Adrenal gland (tissue), 12 donors: Measurements from ENCODE around the gene ZNF469. TPM values are rescaled to one million over a fixed set of nuclear protein-coding genes. Genes with fewer than 3 reads are reported as not detected.

Experiments used
- DNase-seq, 7 donors: peaks; one replicate each; pipeline ENCODE4 v3.0.0-alpha.2; 2019 to 2020
- H3K27ac ChIP-seq, 5 donors: fragments of 200-600 bp; sonication (generic) in 4 of 5; 1 replicate in 3 of 5; 2 replicates in 2 of 5; pipeline versions ENCODE4 v1.5.1 to v1.8.0; 2016 to 2020; ENCODE audit warnings: mild to moderate bottlenecking in 1 of 5
- H3K27me3 ChIP-seq: fragments of 200-600 bp; 2 replicates; pipeline ENCODE4 v1.8.0; 2021
- H3K36me3 ChIP-seq, 2 donors: fragments of 200-600 bp; replicated peaks in 1 of 2; 1 replicate in 1 of 2; 2 replicates in 1 of 2; pipeline versions ENCODE4 v1.5.1 to v1.8.0; 2018 to 2022
- H3K4me1 ChIP-seq, 2 donors: fragments of 200-600 bp; replicated peaks in 1 of 2; 1 replicate in 1 of 2; 2 replicates in 1 of 2; pipeline versions ENCODE4 v1.5.1 to v1.8.0; 2018 to 2021
- H3K4me3 ChIP-seq, 4 donors: fragments of 200-600 bp; sonication (generic) in 3 of 4; one replicate each; pipeline ENCODE4 v1.5.1; 2016 to 2018
- H3K9me3 ChIP-seq, 3 donors: fragments of 200-600 bp; sonication (generic) in 1 of 3; replicated peaks in 1 of 3; 1 replicate in 2 of 3; 2 replicates in 1 of 3; pipeline versions ENCODE4 v1.5.1 to v1.8.0; 2016 to 2021
- POLR2A ChIP-seq, 2 donors: fragments of 450-650 bp; IDR thresholded peaks; one replicate each; pipeline ENCODE4 v1.6.1; 2017; ENCODE audit warnings: antibody characterized with exemption in 2 of 2, mild to moderate bottlenecking in 2 of 2, moderate library complexity in 1 of 2
- WGBS, 4 donors: extraction: QIAGEN DNeasy Blood & Tissue Kit in 2 of 4; methylation state at CpG; one replicate each; pipeline versions ENCODE4 v1.1.5 to v1.1.7; 2013 to 2017; 5-methylcytosine and 5-hydroxymethylcytosine counted together
- intact Hi-C, 2 donors: fragments of 100-400 bp; cut with DNase I; formaldehyde crosslinking; loops; one replicate each; pipeline versions ENCODE4 v1.14.1 to v1.15.0; 2022 to 2023
- polyA plus RNA-seq, 3 donors: library from polyadenylated mRNA; stranded (reverse); fragments of 200-250 nt in 2 of 3; fragments of 350-450 nt in 1 of 3; fragmentation: Illumina TruSeq in 1 of 3; extraction: RNeasy Lipid Tissue Mini Kit (QIAGEN cat#74804) in 1 of 3; gene quantifications; one replicate each; pipeline ENCODE4 v1.2.3, GENCODE V29; 2013 to 2014
- total RNA-seq, 9 donors: library from RNA; depleted of rRNA in 4 of 9; stranded (reverse); fragments of >200 nt in 4 of 9; fragments of 120-200 nt in 1 of 9; fragmentation: NEBNext Ultra II Directional in 1 of 9; extraction: Animal tissue kit (Norgen Biotek cat#: 25700) in 1 of 9; gene quantifications; one replicate each; pipeline versions ENCODE4 v1.1.0 to v1.2.4, GENCODE V29; 2013 to 2023
- TF ChIP-seq, protein P1 (sequence below), 6 experiments: fragments of 450-650 bp in 4 of 6; fragments of 200-600 bp in 2 of 6; sonication (generic) in 1 of 6; IDR thresholded peaks; 1 replicate in 5 of 6; 2 replicates in 1 of 6; pipeline versions ENCODE4 v1.5.1 to v1.8.0; 2016 to 2021; ENCODE audit warnings: antibody characterized with exemption in 6 of 6, mild to moderate bottlenecking in 2 of 6, moderate library complexity in 1 of 6
- donor health status: healthy with polysubstance abuse.
- donor health status: Bipolar disorder and iron deficiency.
- donor health status: DM: yes; HTN: yes; CAD: no.
- donor health status: DM: no; HTN: no; CAD: no.
- donor health status: DM: no; HTN: no; CAD: no.
- donor health status: DM: yes; HTN: yes; CAD: no.

The ZNF469 gene
- total and polyA plus RNA-seq, 12 donors, result 0.18 to 5.7 (median 1.9) TPM

DNA sequence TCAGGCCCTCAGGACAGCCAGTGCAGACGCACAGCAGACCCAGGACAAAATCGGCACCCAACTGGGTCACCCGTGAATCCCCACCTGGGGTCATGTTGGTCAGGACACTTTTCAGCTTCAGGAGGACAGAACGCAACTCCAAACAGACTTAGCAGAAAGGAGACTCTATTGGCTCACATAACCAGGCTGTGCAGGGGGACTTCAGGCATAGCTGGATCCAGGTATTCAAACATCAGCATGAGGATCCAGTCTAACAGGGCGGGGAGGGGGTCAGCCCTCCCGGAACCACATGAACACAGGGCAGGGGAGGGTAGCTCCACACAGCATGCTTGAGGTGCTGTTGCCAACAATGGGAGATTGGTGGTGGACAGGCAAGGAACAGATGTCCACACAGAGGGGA is 22.0 kb downstream of the ZNF469 start:
- Histone ChIP-seq H3K4me1 (no peaks in the 10 kb centered on the region), H3K9me3 (no peaks in the 10 kb centered on the region), H3K36me3 (no peaks in the 10 kb centered on the region), H3K4me3 (no peak overlapping the region), H3K27ac (no peak overlapping the region), H3K27me3 (no peaks in the 10 kb centered on the region)
- no peak for DNase-seq
- TF ChIP-seq, protein P1, sequence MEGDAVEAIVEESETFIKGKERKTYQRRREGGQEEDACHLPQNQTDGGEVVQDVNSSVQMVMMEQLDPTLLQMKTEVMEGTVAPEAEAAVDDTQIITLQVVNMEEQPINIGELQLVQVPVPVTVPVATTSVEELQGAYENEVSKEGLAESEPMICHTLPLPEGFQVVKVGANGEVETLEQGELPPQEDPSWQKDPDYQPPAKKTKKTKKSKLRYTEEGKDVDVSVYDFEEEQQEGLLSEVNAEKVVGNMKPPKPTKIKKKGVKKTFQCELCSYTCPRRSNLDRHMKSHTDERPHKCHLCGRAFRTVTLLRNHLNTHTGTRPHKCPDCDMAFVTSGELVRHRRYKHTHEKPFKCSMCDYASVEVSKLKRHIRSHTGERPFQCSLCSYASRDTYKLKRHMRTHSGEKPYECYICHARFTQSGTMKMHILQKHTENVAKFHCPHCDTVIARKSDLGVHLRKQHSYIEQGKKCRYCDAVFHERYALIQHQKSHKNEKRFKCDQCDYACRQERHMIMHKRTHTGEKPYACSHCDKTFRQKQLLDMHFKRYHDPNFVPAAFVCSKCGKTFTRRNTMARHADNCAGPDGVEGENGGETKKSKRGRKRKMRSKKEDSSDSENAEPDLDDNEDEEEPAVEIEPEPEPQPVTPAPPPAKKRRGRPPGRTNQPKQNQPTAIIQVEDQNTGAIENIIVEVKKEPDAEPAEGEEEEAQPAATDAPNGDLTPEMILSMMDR (IDR thresholded peaks at IDR 0.05), result no peak
- TF ChIP-seq POLR2A (IDR thresholded peaks at IDR 0.05), result no peak
- intact Hi-C loops, result no loop called here
- 80 to 90% (median 88%) methylated on average over 4 to 6 of the region's 6 CpGs; no CpG with 5 or more reads in 1 of the 4 donors for WGBS, 4 donors

DNA sequence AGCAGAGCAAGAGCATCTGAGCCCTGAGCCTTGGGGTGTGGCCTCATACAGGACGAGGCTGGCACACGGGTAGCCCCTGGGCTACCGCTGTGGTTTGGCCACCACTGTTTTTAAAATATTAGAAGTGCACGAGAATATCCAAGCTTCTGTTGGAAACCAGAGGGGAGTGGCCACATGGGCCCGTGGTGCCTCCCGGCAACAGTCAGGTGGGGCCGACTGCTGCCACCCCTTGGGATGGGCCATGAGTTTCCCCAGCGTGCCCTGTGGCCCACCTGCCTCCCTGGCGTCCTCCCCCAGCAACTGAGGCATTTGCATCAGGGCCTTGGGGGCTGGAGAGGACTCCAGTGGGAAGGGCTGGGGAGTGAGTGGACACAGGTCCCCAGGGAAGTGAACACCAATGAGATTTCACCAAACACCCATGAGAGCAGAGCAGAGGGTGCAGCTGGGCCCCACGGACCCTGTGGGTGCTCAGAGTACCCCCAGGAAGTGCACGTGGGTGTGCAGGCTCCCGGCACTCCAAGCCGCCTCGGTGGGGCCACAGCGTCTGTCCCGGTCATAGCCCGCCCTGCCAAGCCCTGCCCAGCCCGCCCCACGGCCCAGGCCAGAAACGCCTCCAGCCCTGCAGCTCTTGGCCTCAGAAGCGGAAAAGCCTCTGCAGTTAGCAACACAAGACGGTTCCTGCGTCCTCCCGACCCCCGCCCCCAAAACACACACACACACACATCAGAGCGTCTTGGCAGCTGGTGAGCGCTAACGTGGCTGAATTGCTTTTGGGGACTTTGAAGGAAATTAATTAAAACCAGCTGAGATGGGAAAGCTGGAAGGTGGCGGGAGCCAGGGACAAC is 22.7 kb downstream of the ZNF469 start:
- intact Hi-C loops, result no loop called here
- H3K4me3 ChIP-seq, result no peak overlapping the region
- no peaks in the 10 kb centered on the region for H3K4me1 ChIP-seq
- no peak for DNase-seq
- no peaks in the 10 kb centered on the region for H3K9me3 ChIP-seq
- TF ChIP-seq, protein P1 (IDR thresholded peaks at IDR 0.05), result no peak
- TF ChIP-seq POLR2A (IDR thresholded peaks at IDR 0.05), result no peak
- WGBS, 4 donors, result 71 to 79% (median 75%) methylated on average over 13 to 29 of the region's 29 CpGs
- no peaks in the 10 kb centered on the region for H3K36me3 ChIP-seq
- H3K27me3 ChIP-seq, result no peaks in the 10 kb centered on the region
- no peak overlapping the region for H3K27ac ChIP-seq

DNA sequence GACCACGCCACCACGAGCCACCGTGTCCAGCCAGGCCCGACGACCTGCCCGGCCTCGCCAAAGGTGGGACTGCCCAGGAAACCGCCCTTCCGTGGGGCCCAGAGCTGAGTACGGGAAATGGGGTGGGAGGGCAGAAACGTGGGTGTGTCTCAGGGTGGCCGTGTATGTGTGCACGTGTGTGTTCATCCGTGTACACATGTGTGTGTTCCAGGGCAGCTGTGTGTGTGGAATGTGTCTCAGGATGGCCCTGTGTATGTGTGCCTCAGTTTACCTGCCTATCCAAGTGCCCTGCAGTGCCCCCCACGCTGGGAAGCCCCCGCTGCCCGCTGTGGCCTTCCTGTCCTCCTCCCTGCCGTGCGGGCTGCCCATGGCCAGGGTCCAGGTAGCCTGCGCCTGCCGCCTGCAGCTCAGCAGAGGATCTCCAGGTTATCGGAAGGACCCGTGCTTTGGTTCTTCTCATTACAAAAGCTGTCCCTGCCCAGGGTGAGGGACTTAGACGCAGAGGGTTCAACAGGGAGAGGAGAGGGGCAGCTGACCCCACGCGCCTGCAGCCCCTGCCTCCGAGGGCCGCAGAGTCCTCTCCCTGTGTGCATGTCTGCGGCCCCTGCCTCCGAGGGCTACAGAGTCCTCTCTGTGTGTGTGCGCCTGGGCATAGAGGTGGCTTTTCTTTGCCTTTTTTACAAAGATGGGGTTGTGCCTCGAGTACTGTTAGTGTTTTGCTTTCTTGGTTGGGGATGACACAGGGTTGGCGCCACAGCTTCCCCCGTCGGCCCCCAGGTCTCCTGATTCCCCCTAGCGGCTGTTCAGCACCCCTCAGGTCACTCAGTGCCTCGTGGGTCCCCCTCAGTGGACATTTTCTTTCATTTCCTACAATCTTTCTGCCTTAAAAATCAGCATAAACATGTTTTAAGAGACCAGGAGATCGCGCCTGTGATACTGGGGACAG is 23.6 kb downstream of the ZNF469 start:
- Histone ChIP-seq H3K36me3 (no peaks in the 10 kb centered on the region), H3K27me3 (no peaks in the 10 kb centered on the region), H3K4me1 (no peaks in the 10 kb centered on the region), H3K4me3 (no peak overlapping the region), H3K9me3 (no peaks in the 10 kb centered on the region), H3K27ac (no peak overlapping the region)
- intact Hi-C loops, result no loop called here
- 67 to 78% (median 77%) methylated on average over 32 to 39 of the region's 39 CpGs for WGBS, 4 donors
- DNase-seq, result no peak
- TF ChIP-seq POLR2A (IDR thresholded peaks at IDR 0.05), result no peak

DNA sequence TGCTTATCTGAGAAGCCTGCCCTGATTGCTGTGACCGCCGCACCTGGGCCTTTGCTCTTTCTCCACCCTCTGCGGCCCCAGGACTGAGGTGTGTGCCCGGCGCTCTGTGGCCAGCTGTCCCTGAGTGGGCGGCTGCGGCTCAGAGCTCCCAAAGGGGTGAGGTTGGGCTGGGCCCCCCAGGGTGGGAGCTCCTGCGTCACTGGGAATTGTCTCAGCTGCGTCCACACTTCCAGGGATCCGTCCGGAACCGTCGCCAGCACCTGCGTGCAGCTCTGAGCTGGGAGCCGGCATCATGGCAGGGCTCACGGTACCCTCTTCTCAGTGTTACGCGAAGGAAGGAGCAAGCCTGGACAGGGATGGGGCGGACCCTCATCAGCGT is 24.3 kb downstream of the ZNF469 start:
- Histone ChIP-seq H3K27me3 (no peaks in the 10 kb centered on the region), H3K4me1 (no peaks in the 10 kb centered on the region), H3K27ac (no peak overlapping the region), H3K36me3 (no peaks in the 10 kb centered on the region), H3K9me3 (no peaks in the 10 kb centered on the region), H3K4me3 (no peak overlapping the region)
- 95 to 97% (median 97%) methylated on average over 9 to 20 of the region's 20 CpGs for WGBS, 4 donors
- no peak for TF ChIP-seq POLR2A (IDR thresholded peaks at IDR 0.05)
- TF ChIP-seq, protein P1 (IDR thresholded peaks at IDR 0.05), result no peak
- DNase-seq, result no peak
- intact Hi-C loops, result no loop called here
